GM12878 (cell line): ENCODE measurements around the gene TLR5. TPM values are rescaled to one million over a fixed set of nuclear protein-coding genes. Genes with fewer than 3 reads are reported as not detected.

Experiments used
- ATAC-seq: fragments of 200-7000 bp; cut with Tn5 transposase; 3 replicates; pipeline ENCODE4 v1.9.1; 2020; ENCODE audit warnings: mild to moderate bottlenecking, moderate library complexity
- BruUV-seq: library from RNA; stranded (reverse); fragments of 400-500 nt; replicated peaks from 2 replicates; lab custom pipeline; 2021; lab: Mats Ljungman, UMichigan
- CTCF ChIA-PET: fragments of 300-600 bp; sonication (Branson Sonifier 250); formaldehyde crosslinking; extraction: SDS; loops from one replicate; lab custom pipeline; 2021; ENCODE audit warnings: inconsistent platforms; lab: Yijun Ruan, JAX
- POLR2A ChIA-PET: fragments of 350-600 bp; formaldehyde crosslinking; extraction: SDS; loops from one replicate; lab custom pipeline; 2021; ENCODE audit warnings: inconsistent platforms; lab: Charles Lee
- RAD21 ChIA-PET: fragments of 300-600 bp; sonication (Branson Sonifier 250); formaldehyde crosslinking; loops from one replicate; lab custom pipeline; 2023; ENCODE audit warnings: antibody characterized with exemption; ENCODE audit not compliant: unreplicated experiment; lab: Charles Lee
- SMC1A ChIA-PET: fragments of 300-600 bp; sonication (Branson Sonifier 250); formaldehyde crosslinking; loops from one replicate; lab custom pipeline; 2023; ENCODE audit not compliant: unreplicated experiment, uncharacterized antibody; lab: Charles Lee
- DNase-seq: peaks from one replicate; pipeline ENCODE4 v3.0.0-alpha.2; 2011; ENCODE audit warnings: low read depth, low spot score
- FAIRE-seq: peaks from 3 replicates; lab custom pipeline; 2011; peaks lifted over from hg19 to GRCh38; lab: Jason Lieb, UNC
- H2AFZ ChIP-seq: 2 replicates; pipeline ENCODE4 v1.6.0; 2011; ENCODE audit warnings: low read depth, low read length, control low read depth; ENCODE audit not compliant: control insufficient read depth
- H3K27ac ChIP-seq: 2 replicates; pipeline ENCODE4 v1.5.1; 2011; ENCODE audit warnings: control low read depth; ENCODE audit not compliant: control insufficient read depth, insufficient read depth
- H3K27me3 ChIP-seq, 2 experiments: replicated peaks in 1 of 2; 2 replicates each; pipeline versions ENCODE4 v1.6.0 to v1.6.1; 2011; ENCODE audit warnings: low read length in 1 of 2; ENCODE audit not compliant: control insufficient read depth in 2 of 2, insufficient read depth in 2 of 2
- H3K36me3 ChIP-seq, 2 experiments: 2 replicates each; pipeline ENCODE4 v1.5.1; 2011; ENCODE audit warnings: low read length in 1 of 2; ENCODE audit not compliant: control insufficient read depth in 2 of 2, insufficient read depth in 2 of 2
- H3K4me1 ChIP-seq: 2 replicates; pipeline ENCODE4 v1.6.1; 2011; ENCODE audit warnings: mild to moderate bottlenecking, low read length, moderate library complexity, mixed read lengths; ENCODE audit not compliant: control insufficient read depth, insufficient read depth
- H3K4me2 ChIP-seq: 2 replicates; pipeline ENCODE4 v1.6.0; 2011; ENCODE audit warnings: control low read depth; ENCODE audit not compliant: control insufficient read depth, insufficient read depth
- H3K4me3 ChIP-seq: fragments of 200-600 bp; sonication (generic); 2 replicates; pipeline ENCODE4 v1.5.1; 2016
- H3K79me2 ChIP-seq: 2 replicates; pipeline ENCODE4 v1.6.0; 2011; ENCODE audit warnings: low read length; ENCODE audit not compliant: control insufficient read depth, insufficient read depth
- H3K9ac ChIP-seq: 2 replicates; pipeline ENCODE4 v1.8.0; 2011; ENCODE audit warnings: low read length, control low read depth, mixed read lengths; ENCODE audit not compliant: control insufficient read depth, insufficient read depth
- H3K9me3 ChIP-seq: replicated peaks from 3 replicates; pipeline ENCODE4 v1.5.1; 2011; ENCODE audit warnings: mild to moderate bottlenecking, low read length; ENCODE audit not compliant: control insufficient read depth, insufficient read depth
- H4K20me1 ChIP-seq: 2 replicates; pipeline ENCODE4 v1.6.0; 2011; ENCODE audit not compliant: control insufficient read depth, insufficient read depth
- NFYA ChIP-seq: IDR thresholded peaks from 2 replicates; pipeline ENCODE4 v1.6.1; 2011; ENCODE audit warnings: low read depth, mild to moderate bottlenecking, low read length, improper control_type of control experiment, borderline replicate concordance
- WGBS: methylation state at CpG from one replicate; pipeline ENCODE4 v1.1.6; 2016; ENCODE audit warnings: low lambda C conversion rate; ENCODE audit not compliant: insufficient replicate concordance, insufficient coverage; ENCODE audit errors: missing lambda C conversion rate; 5-methylcytosine and 5-hydroxymethylcytosine counted together
- in situ Hi-C: fragments of 300-500 bp; cut with MboI; formaldehyde crosslinking; loops from 9 replicates; pipeline ENCODE4 v1.14.3; 2018; ENCODE audit warnings: mixed read lengths
- intact Hi-C: fragments of 100-400 bp; cut with micrococcal nuclease; formaldehyde crosslinking; loops from one replicate; pipeline ENCODE4 v1.14.2; 2022; ENCODE audit not compliant: unreplicated experiment
- polyA plus RNA-seq, 11 experiments: library from polyadenylated mRNA; depleted of rRNA in 4 of 11; unstranded in 6 of 11; stranded (reverse) in 5 of 11; fragments of >200 nt; fragmentation: Nextera tagmentation in 4 of 11; fragmentation: Illumina TruSeq in 1 of 11; extraction: Ambion mirVana in 4 of 11; extraction: Trizol in 1 of 11; gene quantifications; 1 replicate in 1 of 11; 2 replicates in 10 of 11; pipeline versions ENCODE4 v1.2.1 to v1.2.3, GENCODE V29; 2011 to 2016; ENCODE audit warnings: inconsistent platforms in 2 of 11, missing spikeins in 2 of 11, low read depth in 1 of 11
- total RNA-seq, 4 experiments: library from RNA; depleted of rRNA in 3 of 4; stranded (reverse); fragments of >200 nt in 3 of 4; fragmentation: Illumina TruSeq in 1 of 4; extraction: Trizol in 1 of 4; gene quantifications; 2 replicates each; pipeline versions ENCODE4 v1.2.1 to v1.2.3, GENCODE V29; 2013 to 2021
- TF ChIP-seq, protein P1 (sequence below): IDR thresholded peaks from 2 replicates; pipeline ENCODE4 v1.6.1; 2012; ENCODE audit warnings: low read length, inconsistent platforms
- TF ChIP-seq, protein P2 (sequence below): IDR thresholded peaks from 2 replicates; pipeline ENCODE4 v1.6.1; 2011; ENCODE audit warnings: mild to moderate bottlenecking, low read depth, low read length, moderate library complexity; ENCODE audit not compliant: insufficient replicate concordance

Gene TLR5
- total and polyA plus RNA-seq, 10 of the 15 experiments (the other 5 are each of a cell fraction or from before 2014, with no cell fraction given): 0.34 to 5.3 (median 0.79) TPM

DNA sequence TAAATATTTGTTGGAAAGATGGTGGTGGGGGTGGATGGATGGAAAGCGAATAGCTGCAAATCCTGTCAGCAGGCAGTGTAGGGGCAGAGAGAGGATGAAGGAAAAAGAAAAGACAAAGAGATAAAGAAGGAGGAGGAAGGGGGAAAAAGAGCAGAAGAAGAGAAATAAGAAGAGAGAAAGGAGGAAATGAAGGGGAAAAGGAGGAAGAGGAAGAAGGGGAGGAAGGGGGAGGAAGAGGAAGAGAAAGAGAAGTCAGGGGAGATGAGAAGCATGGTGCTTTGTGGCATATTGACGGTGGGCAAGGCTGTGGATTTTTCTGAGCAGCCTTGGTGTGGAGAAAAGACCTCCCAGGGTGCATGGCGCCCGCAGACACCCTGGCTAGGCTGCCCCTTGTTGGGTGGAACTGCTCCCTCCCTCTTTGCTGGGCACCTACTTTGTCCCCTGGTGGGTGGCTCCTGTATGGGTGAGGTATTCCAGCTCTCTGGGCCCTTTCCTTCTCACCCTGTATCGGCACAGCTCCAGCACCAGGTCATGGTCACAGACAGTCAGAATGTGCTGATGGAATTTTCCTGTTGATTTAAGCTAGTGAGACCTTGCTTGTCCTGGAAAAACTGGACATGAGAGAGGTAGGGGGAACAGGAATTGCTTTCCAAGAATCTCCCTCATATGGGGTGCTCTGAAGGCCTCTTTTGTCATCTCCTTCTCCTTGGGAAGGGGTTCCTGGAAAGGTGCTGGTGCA, 45.7 kb upstream of the TLR5 start:
- intact Hi-C loops: no loop called here
- in situ Hi-C loops: no loop called here

GRCh38 chr1:223186800-223187199, 43.8 kb upstream of the TLR5 start:
- no TSS peak for BruUV-seq
- ChIA-PET POLR2A (interaction anchor here (1.0 to 1.2 kb wide), 3 partner anchors 9 to 24 kb away, joined by 3 to 8 read pairs (median 4); no protein-coding TSS in a partner anchor), RAD21 (interaction anchor here (0.6 to 1.5 kb wide), 3 partner anchors 44 to 57 kb away, joined by 3 read pairs; partner anchors contain the start of gene TLR5), SMC1A (interaction anchor here (0.9 to 2.7 kb wide), 5 partner anchors 9 to 53 kb away, joined by 4 to 11 read pairs (median 7); no protein-coding TSS in a partner anchor), CTCF (interaction anchor here (0.8 to 2.5 kb wide), 6 partner anchors 42 to 57 kb away, joined by 3 to 12 read pairs (median 4); partner anchors contain the start of gene TLR5)
- intact Hi-C loops (no loop called here), in situ Hi-C loops (no loop called here)
- no peak overlapping the region for H3K4me2 ChIP-seq
- DNase-seq (no peak), FAIRE-seq (no peak), ATAC-seq (no peak)
- H3K4me3 ChIP-seq: no peak overlapping the region
- no peak overlapping the region for H2AFZ ChIP-seq
- no peak overlapping the region for H3K27ac ChIP-seq
- WGBS: 7% methylated on average over 3 of the region's 3 CpGs
- H3K36me3 ChIP-seq: no peaks in the 10 kb centered on the region
- no peaks in the 10 kb centered on the region for H3K9me3 ChIP-seq
- no peaks in the 10 kb centered on the region for H3K79me2 ChIP-seq
- H3K4me1 ChIP-seq: no peaks in the 10 kb centered on the region; the same call in 1 of the 2 replicates
- H4K20me1 ChIP-seq: no peaks in the 10 kb centered on the region
- H3K9ac ChIP-seq: no peak overlapping the region
- no peaks in the 10 kb centered on the region for H3K27me3 ChIP-seq
- TF ChIP-seq NFYA: no peak
- TF ChIP-seq, protein P1, sequence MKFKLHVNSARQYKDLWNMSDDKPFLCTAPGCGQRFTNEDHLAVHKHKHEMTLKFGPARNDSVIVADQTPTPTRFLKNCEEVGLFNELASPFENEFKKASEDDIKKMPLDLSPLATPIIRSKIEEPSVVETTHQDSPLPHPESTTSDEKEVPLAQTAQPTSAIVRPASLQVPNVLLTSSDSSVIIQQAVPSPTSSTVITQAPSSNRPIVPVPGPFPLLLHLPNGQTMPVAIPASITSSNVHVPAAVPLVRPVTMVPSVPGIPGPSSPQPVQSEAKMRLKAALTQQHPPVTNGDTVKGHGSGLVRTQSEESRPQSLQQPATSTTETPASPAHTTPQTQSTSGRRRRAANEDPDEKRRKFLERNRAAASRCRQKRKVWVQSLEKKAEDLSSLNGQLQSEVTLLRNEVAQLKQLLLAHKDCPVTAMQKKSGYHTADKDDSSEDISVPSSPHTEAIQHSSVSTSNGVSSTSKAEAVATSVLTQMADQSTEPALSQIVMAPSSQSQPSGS: no peak

More for the DNA sequence above, 45.7 kb upstream of the TLR5 start:
- Histone ChIP-seq H3K36me3 (no peaks in the 10 kb centered on the region; a peak in 1 of 4 replicates), H3K4me3 (no peak overlapping the region), H3K9ac (no peak overlapping the region), H3K27ac (no peak overlapping the region), H4K20me1 (no peaks in the 10 kb centered on the region), H3K4me2 (no peak overlapping the region), H3K4me1 (no peaks in the 10 kb centered on the region; the same call in 1 of the 2 replicates), H3K9me3 (no peaks in the 10 kb centered on the region), H3K79me2 (no peaks in the 10 kb centered on the region), H3K27me3 (no peaks in the 10 kb centered on the region), H2AFZ (no peak overlapping the region)
- ChIA-PET RAD21 (interaction anchor here (1.3 to 2.1 kb wide), 4 partner anchors 8 to 46 kb away, joined by 4 to 9 read pairs (median 6); partner anchors contain the start of gene TLR5), SMC1A (interaction anchor here (0.6 to 2.7 kb wide), 6 partner anchors 8 to 56 kb away, joined by 3 to 13 read pairs (median 4); no protein-coding TSS in a partner anchor), POLR2A (interaction anchor here (0.6 to 1.5 kb wide), 4 partner anchors 9 to 55 kb away, joined by 3 to 4 read pairs (median 3); partner anchors contain the start of gene TLR5), CTCF (interaction anchor here (1.3 to 3.4 kb wide), 4 partner anchors 8 to 55 kb away, joined by 4 to 15 read pairs (median 7); no protein-coding TSS in a partner anchor)
- ATAC-seq (no peak), FAIRE-seq (no peak), DNase-seq (no peak)
- 42% methylated on average over 5 of the region's 5 CpGs for WGBS
- TF ChIP-seq, protein P2, sequence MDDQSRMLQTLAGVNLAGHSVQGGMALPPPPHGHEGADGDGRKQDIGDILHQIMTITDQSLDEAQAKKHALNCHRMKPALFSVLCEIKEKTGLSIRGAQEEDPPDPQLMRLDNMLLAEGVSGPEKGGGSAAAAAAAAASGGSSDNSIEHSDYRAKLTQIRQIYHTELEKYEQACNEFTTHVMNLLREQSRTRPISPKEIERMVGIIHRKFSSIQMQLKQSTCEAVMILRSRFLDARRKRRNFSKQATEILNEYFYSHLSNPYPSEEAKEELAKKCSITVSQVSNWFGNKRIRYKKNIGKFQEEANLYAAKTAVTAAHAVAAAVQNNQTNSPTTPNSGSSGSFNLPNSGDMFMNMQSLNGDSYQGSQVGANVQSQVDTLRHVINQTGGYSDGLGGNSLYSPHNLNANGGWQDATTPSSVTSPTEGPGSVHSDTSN: no peak
- BruUV-seq: no TSS peak
